Skeletal muscle satellite cell (primary cell): Measurements from ENCODE around the gene SCAPER.

ENCODE experiments used
- H3K27me3 ChIP-seq: 2 replicates; pipeline ENCODE4 v1.7.0; 2013; ENCODE audit warnings: low read length; ENCODE audit not compliant: control insufficient read depth, insufficient read depth
- H3K36me3 ChIP-seq: 2 replicates; pipeline ENCODE4 v1.7.0; 2013; ENCODE audit warnings: mild to moderate bottlenecking, control low read depth, low read length; ENCODE audit not compliant: insufficient read depth
- H3K4me1 ChIP-seq: 2 replicates; pipeline ENCODE4 v1.7.0; 2013; ENCODE audit warnings: low read length; ENCODE audit not compliant: control insufficient read depth, insufficient read depth
- H3K4me2 ChIP-seq: 2 replicates; pipeline ENCODE4 v1.7.0; 2013; ENCODE audit warnings: mild to moderate bottlenecking, low read length
- H3K4me3 ChIP-seq: 2 replicates; pipeline ENCODE4 v1.7.0; 2013; ENCODE audit warnings: low read length
- H3K9ac ChIP-seq: 2 replicates; pipeline ENCODE4 v1.7.0; 2013; ENCODE audit warnings: mild to moderate bottlenecking, low read depth, low read length, moderate library complexity
- H3K9me3 ChIP-seq: replicated peaks from 2 replicates; pipeline ENCODE4 v1.7.0; 2013; ENCODE audit warnings: mild to moderate bottlenecking, control low read depth, low read length

SCAPER gene

DNA sequence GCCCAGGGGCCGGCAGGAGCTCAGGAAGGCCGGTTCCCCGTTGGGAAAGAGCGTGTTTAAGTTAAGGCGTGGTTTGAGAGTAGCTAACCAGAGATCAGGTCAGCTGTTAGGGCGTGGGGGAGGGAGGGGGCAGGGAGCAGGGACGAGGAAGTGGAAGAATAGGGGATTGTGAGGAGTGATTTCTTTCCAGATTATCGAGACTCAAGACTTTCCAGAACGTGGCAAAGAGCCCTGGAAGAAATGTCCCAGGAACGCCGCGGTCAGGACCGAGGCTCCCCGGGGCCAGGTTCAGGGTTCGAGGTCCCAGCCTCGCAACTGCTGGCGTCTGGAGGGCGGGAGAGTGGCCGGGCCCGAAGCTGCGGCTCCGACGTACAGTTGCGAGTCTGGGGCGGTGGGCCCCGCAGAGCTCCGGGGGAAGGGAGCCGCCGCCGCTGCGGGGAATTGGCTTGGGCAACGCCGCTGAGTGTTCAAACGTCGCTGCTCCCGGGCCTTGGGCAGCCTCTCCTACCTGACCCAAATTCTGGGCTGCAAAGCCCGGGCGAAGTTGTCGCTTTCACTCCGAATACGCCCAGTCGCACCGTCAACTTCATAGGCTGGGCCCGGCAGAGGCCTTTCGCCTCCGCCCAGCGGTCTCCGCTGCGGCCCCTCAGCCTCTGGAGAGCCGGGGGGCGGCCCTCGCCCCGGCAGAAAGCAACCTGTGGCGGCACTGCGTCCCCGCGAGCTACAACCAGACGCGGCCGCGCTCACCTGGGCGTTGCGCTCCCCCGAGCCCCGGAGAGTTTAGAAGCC is 559.1 kb downstream of the SCAPER start:
- no peak overlapping the region for H3K4me2 ChIP-seq
- peaks cover 6% of the 10 kb centered on the region for H3K4me1 ChIP-seq
- H3K36me3 ChIP-seq = peaks cover 13% of the 10 kb centered on the region
- H3K27me3 ChIP-seq = peaks cover 39% of the 10 kb centered on the region
- H3K9ac ChIP-seq = no peak overlapping the region
- no peaks in the 10 kb centered on the region for H3K9me3 ChIP-seq
- no peak overlapping the region for H3K4me3 ChIP-seq

DNA sequence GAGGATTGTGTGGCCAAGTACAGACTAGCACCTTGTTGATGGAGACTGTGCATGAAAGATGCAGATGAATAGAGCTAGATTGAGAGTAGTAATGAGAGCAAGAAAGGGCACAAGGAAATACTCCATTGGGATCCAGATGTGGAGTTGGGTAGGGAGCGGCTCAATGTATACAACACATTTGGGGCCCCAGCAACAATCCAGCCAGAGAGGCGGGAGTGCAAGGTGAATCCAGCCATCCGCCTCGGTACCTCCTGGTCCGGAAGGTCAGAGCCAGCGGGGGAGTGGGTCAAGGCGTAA is 559.6 kb downstream of the SCAPER start:
- no peaks in the 10 kb centered on the region for H3K9me3 ChIP-seq
- H3K36me3 ChIP-seq = peaks cover 17% of the 10 kb centered on the region
- no peak overlapping the region for H3K4me3 ChIP-seq
- H3K4me2 ChIP-seq = no peak overlapping the region
- H3K4me1 ChIP-seq = peaks cover 11% of the 10 kb centered on the region
- peaks cover 45% of the 10 kb centered on the region for H3K27me3 ChIP-seq
- H3K9ac ChIP-seq = no peak overlapping the region

DNA sequence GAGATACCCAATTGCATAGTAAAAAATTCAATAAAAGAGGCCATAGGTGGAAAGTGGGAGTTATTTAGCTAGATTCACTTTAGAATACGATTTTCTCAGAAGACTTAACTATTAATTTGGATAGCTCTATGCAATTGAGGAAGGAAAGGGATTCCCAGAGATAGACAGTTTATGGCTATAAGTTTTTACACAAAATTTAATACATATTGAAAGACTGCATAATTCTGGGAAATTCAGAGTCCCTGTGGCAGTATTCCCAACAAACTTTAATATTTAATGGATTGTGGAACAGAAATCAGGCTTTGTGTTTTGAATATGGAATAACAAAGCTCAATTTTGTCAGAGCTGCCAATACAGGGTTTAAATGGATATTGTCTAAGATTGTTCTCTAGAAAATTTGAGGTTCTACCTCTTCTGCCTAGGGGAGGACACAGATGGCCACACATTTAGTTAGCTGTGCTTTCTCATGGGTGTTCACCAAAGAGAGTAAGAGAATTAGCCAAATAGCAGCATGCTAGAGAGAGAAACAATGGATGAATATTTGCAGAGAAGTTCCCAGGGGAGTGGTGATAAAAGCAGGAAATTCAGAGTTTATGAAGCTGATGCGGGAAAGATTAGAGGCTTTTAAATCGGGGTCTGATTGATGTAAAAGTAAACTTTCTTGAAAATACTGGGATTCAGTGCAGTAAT is 560.1 kb downstream of the SCAPER start:
- H3K9me3 ChIP-seq = no peaks in the 10 kb centered on the region
- peaks cover 50% of the 10 kb centered on the region for H3K27me3 ChIP-seq
- H3K9ac ChIP-seq = no peak overlapping the region
- peaks cover 16% of the 10 kb centered on the region for H3K4me1 ChIP-seq
- H3K4me3 ChIP-seq = no peak overlapping the region
- peaks cover 18% of the 10 kb centered on the region for H3K36me3 ChIP-seq
- no peak overlapping the region for H3K4me2 ChIP-seq

DNA sequence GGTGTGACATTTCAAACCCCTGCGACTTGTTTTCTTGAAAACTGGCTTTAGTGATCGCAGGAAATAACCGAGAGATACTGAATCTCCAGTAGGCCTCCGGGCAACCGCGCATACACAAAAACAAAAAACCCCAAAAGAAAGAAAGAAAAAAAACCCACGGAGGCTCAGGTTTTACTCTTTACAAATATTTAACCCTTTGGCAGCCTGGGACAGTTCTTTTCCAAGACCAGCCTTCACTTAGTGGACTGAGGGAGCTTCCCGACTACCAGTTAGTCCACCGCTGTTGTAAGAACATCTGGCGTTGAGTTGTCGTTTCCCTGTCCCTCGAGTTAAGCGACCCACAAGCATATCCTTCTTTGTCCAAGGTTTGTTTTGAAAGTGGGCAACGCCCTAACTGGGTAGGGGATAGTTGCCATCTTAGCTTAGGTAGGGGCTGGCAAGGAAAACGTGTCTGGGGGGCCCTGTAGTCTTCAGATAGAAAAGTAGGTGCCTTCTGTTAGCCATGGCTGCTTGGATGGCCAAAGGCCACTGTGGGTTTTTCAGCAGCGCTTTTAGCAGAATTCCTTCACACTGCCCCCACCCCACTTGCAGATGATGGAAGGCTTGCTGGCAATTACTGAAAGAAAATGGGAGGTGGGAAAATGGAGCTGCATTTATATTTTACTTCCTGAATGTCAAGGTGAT is 561.7 kb downstream of the SCAPER start:
- Histone ChIP-seq H3K4me2 (no peak overlapping the region), H3K36me3 (peaks cover 18% of the 10 kb centered on the region), H3K9ac (no peak overlapping the region), H3K27me3 (peaks cover 66% of the 10 kb centered on the region), H3K4me1 (peaks cover 21% of the 10 kb centered on the region), H3K4me3 (no peak overlapping the region), H3K9me3 (no peaks in the 10 kb centered on the region)

DNA sequence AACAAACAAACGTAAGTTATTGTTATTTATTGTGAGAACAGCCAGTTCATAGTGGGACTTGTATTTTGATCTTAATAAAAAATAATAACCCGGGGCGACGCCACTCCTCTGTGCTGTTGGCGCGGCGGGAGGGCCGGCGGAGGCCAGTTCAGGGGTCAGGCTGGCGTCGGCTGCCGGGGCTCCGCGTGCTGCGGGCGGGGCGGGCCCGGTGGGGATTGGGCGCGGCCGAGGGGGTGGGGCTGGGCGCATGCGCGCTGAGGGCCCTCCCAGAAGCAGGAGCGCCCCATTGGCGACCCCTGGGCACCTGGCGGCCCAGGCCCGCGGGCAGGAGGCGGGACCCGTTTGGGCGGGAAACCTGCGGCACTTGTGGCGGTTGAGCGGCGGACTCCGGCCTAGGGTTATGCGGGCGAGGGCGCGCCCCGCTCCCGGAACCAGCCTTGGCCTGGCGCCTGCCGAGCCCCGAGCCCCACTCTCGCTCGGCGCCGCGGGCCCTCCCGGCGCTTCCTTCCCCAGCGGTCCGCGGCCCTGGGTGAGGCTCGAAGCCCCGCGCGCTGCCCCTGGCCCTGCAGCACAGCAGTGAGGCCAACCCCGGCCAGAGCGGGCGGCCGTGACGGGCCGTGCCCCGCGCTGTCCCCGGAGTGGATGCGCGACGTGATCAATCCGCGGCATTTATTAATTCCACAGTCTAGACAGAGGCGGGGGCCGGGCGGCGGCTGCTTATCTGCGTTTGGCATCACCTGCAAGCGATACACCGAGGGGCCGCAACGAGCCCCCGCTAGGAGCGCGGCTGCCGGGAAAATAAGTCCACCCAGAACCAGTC is 562.5 kb downstream of the SCAPER start:
- H3K4me3 ChIP-seq = no peak overlapping the region
- no peaks in the 10 kb centered on the region for H3K9me3 ChIP-seq
- peaks cover 29% of the 10 kb centered on the region for H3K4me1 ChIP-seq
- H3K9ac ChIP-seq = no peak overlapping the region
- H3K36me3 ChIP-seq = peaks cover 15% of the 10 kb centered on the region
- H3K27me3 ChIP-seq = peaks cover 74% of the 10 kb centered on the region
- H3K4me2 ChIP-seq = peak overlapping the region; percentile 49

DNA sequence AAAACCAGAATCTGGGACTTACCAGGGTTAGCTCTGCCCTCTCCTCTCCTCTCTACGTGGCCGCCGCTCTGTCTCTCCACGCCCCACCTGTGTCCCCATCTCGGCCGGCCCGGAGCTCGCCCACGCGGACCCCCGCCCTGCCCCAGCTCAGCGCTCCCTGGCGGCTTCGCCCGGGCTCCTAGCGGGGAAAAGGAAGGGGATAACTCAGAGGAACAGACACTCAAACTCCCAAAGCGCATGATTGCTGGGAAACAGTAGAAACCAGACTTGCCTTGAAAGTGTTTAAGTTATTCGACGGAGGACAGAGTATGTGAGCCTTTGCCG is 563.1 kb downstream of the SCAPER start:
- H3K4me3 ChIP-seq = no peak overlapping the region
- peaks cover 79% of the 10 kb centered on the region for H3K27me3 ChIP-seq
- peaks cover 34% of the 10 kb centered on the region for H3K4me1 ChIP-seq
- H3K9me3 ChIP-seq = no peaks in the 10 kb centered on the region
- H3K36me3 ChIP-seq = peaks cover 14% of the 10 kb centered on the region
- H3K4me2 ChIP-seq = peak overlapping the region; percentile 44
- H3K9ac ChIP-seq = no peak overlapping the region

DNA sequence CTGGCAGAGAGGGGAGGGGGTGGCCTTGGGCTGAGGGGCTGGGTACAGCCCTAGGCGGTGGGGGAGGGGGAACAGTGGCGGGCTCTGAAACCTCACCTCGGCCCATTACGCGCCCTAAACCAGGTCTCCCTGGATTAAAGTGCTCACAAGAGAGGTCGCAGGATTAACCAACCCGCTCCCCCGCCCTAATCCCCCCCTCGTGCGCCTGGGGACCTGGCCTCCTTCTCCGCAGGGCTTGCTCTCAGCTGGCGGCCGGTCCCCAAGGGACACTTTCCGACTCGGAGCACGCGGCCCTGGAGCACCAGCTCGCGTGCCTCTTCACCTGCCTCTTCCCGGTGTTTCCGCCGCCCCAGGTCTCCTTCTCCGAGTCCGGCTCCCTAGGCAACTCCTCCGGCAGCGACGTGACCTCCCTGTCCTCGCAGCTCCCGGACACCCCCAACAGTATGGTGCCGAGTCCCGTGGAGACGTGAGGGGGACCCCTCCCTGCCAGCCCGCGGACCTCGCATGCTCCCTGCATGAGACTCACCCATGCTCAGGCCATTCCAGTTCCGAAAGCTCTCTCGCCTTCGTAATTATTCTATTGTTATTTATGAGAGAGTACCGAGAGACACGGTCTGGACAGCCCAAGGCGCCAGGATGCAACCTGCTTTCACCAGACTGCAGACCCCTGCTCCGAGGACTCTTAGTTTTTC is 563.6 kb downstream of the SCAPER start:
- Histone ChIP-seq H3K4me1 (peaks cover 34% of the 10 kb centered on the region), H3K9me3 (no peaks in the 10 kb centered on the region), H3K27me3 (peaks cover 79% of the 10 kb centered on the region), H3K4me2 (peak overlapping the region; percentile 44), H3K4me3 (no peak overlapping the region), H3K36me3 (peaks cover 14% of the 10 kb centered on the region), H3K9ac (no peak overlapping the region)

DNA sequence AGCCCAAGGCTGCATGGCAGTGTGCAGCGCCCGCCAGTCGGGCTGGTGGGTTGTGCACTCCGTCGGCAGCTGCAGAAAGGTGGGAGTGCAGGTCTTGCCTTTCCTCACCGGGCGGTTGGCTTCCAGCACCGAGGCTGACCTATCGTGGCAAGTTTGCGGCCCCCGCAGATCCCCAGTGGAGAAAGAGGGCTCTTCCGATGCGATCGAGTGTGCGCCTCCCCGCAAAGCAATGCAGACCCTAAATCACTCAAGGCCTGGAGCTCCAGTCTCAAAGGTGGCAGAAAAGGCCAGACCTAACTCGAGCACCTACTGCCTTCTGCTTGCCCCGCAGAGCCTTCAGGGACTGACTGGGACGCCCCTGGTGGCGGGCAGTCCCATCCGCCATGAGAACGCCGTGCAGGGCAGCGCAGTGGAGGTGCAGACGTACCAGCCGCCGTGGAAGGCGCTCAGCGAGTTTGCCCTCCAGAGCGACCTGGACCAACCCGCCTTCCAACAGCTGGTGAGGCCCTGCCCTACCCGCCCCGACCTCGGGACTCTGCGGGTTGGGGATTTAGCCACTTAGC is 564.3 kb downstream of the SCAPER start:
- Histone ChIP-seq H3K9ac (no peak overlapping the region), H3K4me2 (peak overlapping the region; percentile 91), H3K36me3 (peaks cover 14% of the 10 kb centered on the region), H3K27me3 (peaks cover 79% of the 10 kb centered on the region), H3K4me1 (peaks cover 35% of the 10 kb centered on the region), H3K9me3 (no peaks in the 10 kb centered on the region), H3K4me3 (peak overlapping the region; percentile 67)

DNA sequence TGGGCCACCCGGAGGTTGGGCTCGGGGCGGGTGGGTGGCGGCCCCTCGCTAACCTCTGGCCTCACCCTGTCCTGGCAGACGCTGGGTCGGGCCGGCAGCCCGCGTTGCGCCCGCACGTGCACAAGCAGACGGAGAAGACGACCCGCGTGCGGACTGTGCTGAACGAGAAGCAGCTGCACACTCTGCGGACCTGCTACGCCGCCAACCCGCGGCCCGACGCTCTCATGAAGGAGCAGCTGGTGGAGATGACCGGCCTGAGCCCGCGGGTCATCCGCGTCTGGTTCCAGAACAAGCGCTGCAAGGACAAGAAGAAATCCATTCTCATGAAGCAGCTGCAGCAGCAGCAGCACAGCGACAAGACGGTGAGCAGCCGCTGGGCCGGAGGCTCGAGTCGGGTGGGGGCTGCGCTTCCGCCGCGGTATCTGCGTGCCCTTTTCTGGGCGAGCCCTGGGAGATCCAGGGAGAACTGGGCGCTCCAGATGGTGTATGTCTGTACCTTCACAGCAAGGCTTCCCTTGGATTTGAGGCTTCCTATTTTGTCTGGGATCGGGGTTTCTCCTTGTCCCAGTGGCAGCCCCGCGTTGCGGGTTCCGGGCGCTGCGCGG is 564.8 kb downstream of the SCAPER start:
- Histone ChIP-seq H3K9ac (peak overlapping the region; percentile 41), H3K27me3 (peaks cover 74% of the 10 kb centered on the region), H3K4me1 (peaks cover 41% of the 10 kb centered on the region), H3K9me3 (no peaks in the 10 kb centered on the region), H3K36me3 (peaks cover 14% of the 10 kb centered on the region), H3K4me2 (peak overlapping the region; percentile 91), H3K4me3 (peak overlapping the region; percentile 67)

DNA sequence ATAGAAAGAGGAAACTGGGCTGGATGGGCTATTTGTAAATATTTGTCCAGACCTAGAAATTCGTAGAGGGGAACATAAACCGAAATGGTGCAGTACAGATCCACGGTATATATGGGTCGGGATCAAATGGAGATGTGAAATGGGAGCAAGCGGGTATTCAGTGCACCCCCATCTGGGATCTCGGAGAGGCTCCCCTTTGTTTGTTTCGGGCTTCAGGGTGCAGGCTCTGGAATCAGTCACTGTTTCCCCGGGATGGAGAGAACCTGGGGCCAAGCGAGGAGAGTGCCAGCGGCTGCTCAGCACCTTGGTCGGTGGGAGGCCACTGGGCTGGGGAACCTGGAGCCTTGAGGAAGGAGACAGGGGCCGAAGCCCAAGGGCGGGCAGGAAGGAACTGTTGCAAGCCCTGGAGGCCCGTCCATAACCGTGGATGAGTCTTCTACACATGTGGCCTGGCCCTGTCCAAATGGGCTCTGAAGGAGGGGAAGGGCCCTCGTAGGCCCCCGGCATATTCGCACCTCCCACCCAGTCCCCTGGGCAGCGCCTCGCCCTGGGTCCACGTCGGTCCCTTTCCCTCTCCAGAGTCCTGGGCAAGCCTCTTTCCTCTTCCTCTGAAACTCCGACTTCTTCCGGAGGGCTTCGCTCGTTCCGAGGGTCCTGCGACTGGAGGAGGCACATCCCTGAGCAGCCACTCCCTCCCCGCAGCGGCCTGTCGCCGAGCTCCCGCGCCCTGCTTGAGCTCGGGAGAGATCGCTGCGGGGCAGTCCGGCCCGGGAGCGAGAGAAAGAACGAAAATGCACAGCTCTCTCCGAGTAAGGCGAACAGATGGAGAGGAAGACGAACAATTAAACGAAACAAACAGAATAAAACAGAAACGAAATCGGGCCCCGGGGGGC is 565.6 kb downstream of the SCAPER start:
- peak overlapping the region; percentile 67 for H3K4me3 ChIP-seq
- peaks cover 44% of the 10 kb centered on the region for H3K4me1 ChIP-seq
- H3K27me3 ChIP-seq = peaks cover 69% of the 10 kb centered on the region
- H3K9ac ChIP-seq = peak overlapping the region; percentile 41
- peaks cover 14% of the 10 kb centered on the region for H3K36me3 ChIP-seq
- H3K9me3 ChIP-seq = no peaks in the 10 kb centered on the region
- peak overlapping the region; percentile 94 for H3K4me2 ChIP-seq
